ENCODE data around the gene MRPS6.

Gene MRPS6

GRCh38 chr21:34180407-34180806 is 107.0 kb downstream of the MRPS6 start:
- DNase-seq (ENCODE audit: low read depth in 2 of 2) = no peak

GRCh38 chr21:34180826-34181359 is 107.5 kb downstream of the MRPS6 start:
- no peak for DNase-seq (ENCODE audit: low read depth in 2 of 2)

GRCh38 chr21:34181431-34182039 is 108.2 kb downstream of the MRPS6 start:
- DNase-seq (ENCODE audit: low read depth in 2 of 2) = no peak

DNA sequence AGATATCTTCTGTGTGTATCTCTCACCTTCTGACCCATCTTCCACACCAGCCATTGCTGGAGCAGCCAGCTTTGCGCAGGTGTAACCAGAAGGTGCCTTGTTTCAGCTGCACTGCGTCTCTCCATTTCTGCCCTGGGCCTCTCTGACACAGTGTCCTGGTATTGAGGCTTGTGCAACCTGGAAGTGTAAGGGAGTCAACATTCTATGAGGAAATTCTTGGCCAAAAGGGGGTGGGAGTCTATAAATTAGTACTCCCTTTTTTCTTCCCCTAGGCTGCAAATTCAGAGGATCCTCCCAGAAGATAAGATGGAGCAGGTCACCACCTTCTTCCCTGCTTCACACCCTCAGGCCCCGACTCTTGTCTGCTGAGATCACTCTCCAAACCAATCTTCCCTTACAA is 109.1 kb downstream of the MRPS6 start:
- no peak for DNase-seq (ENCODE audit: low read depth in 2 of 2)

- no peak for DNase-seq (ENCODE audit: low read depth in 2 of 2)
These were observed 110.1 kb downstream of the MRPS6 start for GRCh38 chr21:34183331-34183928.

GRCh38 chr21:34184232-34184631 is 110.9 kb downstream of the MRPS6 start:
- no peak for DNase-seq (ENCODE audit: low read depth in 2 of 2)

GRCh38 chr21:34185026-34185750 is 111.8 kb downstream of the MRPS6 start:
- DNase-seq (ENCODE audit: low read depth in 2 of 2) = no peak

GRCh38 chr21:34186109-34186719 is 112.8 kb downstream of the MRPS6 start:
- no peak for DNase-seq (ENCODE audit: low read depth in 2 of 2)

GRCh38 chr21:34187935-34188334 is 114.6 kb downstream of the MRPS6 start:
- no peak for DNase-seq (ENCODE audit: low read depth in 2 of 2)

- no peak for DNase-seq (ENCODE audit: low read depth in 2 of 2)
These were observed 116.1 kb downstream of the MRPS6 start for GRCh38 chr21:34189506-34189905.

DNA sequence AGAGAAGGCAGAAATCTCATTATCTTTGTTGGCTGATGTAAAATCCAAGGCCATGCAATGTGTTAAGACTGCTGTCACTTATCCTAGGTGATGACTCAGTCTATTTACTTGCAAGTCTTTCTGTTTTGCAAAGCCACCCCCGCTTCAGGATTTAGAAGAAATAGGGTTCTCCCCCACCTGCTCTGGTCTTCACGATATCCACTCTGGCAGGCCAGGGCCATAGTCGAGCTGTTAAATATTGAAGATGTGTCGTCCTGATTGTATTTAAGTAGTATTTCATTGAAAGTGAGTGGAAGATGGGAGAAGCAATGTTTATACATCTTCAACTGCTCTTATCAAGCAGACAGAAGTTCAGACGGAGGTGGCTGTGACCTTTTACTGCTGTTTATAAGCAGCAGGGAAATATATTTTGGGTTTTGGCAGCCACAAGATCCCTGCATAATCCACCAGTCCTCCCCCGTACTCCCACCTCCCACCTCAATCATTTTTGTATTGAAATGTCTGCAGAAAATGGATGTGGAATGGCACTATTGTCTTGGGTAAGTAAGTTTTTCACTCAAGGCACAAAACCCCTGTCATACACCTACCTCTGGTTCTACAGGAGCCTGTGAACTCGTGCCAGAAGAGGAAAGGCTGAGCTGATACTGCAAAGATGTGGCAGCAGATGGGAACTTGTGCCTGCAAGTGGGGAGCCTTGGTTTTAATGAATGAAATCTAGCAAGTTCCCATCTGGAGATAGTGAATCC is 117.4 kb downstream of the MRPS6 start:
- no peak for DNase-seq (ENCODE audit: low read depth in 2 of 2)

GRCh38 chr21:34191876-34192275 is 118.5 kb downstream of the MRPS6 start:
- no peak for DNase-seq (ENCODE audit: low read depth in 2 of 2)
